Immature natural killer cell (primary cell): Measurements from ENCODE around the gene IL17RB. TPM values are rescaled to one million over a fixed set of nuclear protein-coding genes. Genes with fewer than 3 reads are reported as not detected.

ENCODE experiments used
- DNase-seq, 3 donors: peaks; one replicate each; pipeline ENCODE4 v3.0.0; 2022; ENCODE audit warnings: mixed read lengths in 1 of 3
- H3K27ac Mint-ChIP-seq, 6 donors: one replicate each; pipeline ENCODE4 v1.8.0; 2020; ENCODE audit warnings: mixed read lengths in 6 of 6, mild to moderate bottlenecking in 5 of 6, inconsistent platforms in 4 of 6, moderate library complexity in 3 of 6
- H3K27me3 Mint-ChIP-seq, 3 donors: one replicate each; pipeline ENCODE4 v1.8.0; 2020 to 2021; ENCODE audit warnings: low read depth in 3 of 3, mild to moderate bottlenecking in 3 of 3, mixed read lengths in 3 of 3, moderate library complexity in 3 of 3, inconsistent platforms in 1 of 3
- H3K36me3 Mint-ChIP-seq, 3 donors: one replicate each; pipeline ENCODE4 v1.8.0; 2020; ENCODE audit warnings: mixed read lengths in 3 of 3, inconsistent platforms in 2 of 3, mild to moderate bottlenecking in 2 of 3
- H3K4me1 Mint-ChIP-seq, 2 donors: one replicate each; pipeline ENCODE4 v1.8.0; 2020; ENCODE audit warnings: inconsistent platforms in 2 of 2, mild to moderate bottlenecking in 2 of 2, mixed read lengths in 2 of 2, moderate library complexity in 1 of 2
- H3K4me3 Mint-ChIP-seq, 5 donors: one replicate each; pipeline ENCODE4 v1.8.0; 2020; ENCODE audit warnings: mild to moderate bottlenecking in 5 of 5, mixed read lengths in 5 of 5, inconsistent platforms in 3 of 5, moderate library complexity in 3 of 5
- H3K9me3 Mint-ChIP-seq, 6 donors: one replicate each; pipeline ENCODE4 v1.8.0; 2020; ENCODE audit warnings: mild to moderate bottlenecking in 6 of 6, mixed read lengths in 6 of 6, inconsistent platforms in 4 of 6, moderate library complexity in 3 of 6
- polyA plus RNA-seq, 3 donors: library from polyadenylated mRNA; unstranded; fragments of 300-500 nt; fragmentation: Illumina TruSeq; gene quantifications; one replicate each; pipeline ENCODE4 v1.2.3, GENCODE V29; 2021

IL17RB gene
- polyA plus RNA-seq, 3 donors from 2014 or later: 0.79 to 1.2 TPM; not detected in 1

GRCh38 chr3:53806182-53807116 is 39.9 kb upstream of the IL17RB start:
- no peak for DNase-seq
- Mint-ChIP-seq H3K4me3 (no peak overlapping the region), H3K27ac (no peak overlapping the region), H3K9me3 (no peaks in the 10 kb centered on the region), H3K4me1 (no peaks in the 10 kb centered on the region), H3K36me3 (no peaks in the 10 kb centered on the region), H3K27me3 (peaks cover 0 to 4% (median 0%) of the 10 kb centered on the region in 3 donors)

- no peak for DNase-seq
- Mint-ChIP-seq H3K4me3 (no peak overlapping the region), H3K4me1 (no peaks in the 10 kb centered on the region), H3K36me3 (no peaks in the 10 kb centered on the region), H3K27ac (no peak overlapping the region), H3K9me3 (no peaks in the 10 kb centered on the region), H3K27me3 (peaks cover 0 to 4% (median 0%) of the 10 kb centered on the region in 3 donors)
Measured at GRCh38 chr3:53807117-53807810, 39.1 kb upstream of the IL17RB start.

- Mint-ChIP-seq H3K4me1 (no peaks in the 10 kb centered on the region), H3K9me3 (no peaks in the 10 kb centered on the region), H3K36me3 (no peaks in the 10 kb centered on the region), H3K27ac (no peak overlapping the region), H3K4me3 (no peak overlapping the region), H3K27me3 (peaks cover 0 to 4% (median 3%) of the 10 kb centered on the region in 3 donors)
- no peak for DNase-seq
Measured at GRCh38 chr3:53808496-53808895, 37.9 kb upstream of the IL17RB start.

- Mint-ChIP-seq H3K4me1 (no peaks in the 10 kb centered on the region), H3K27ac (no peak overlapping the region), H3K9me3 (no peaks in the 10 kb centered on the region), H3K36me3 (no peaks in the 10 kb centered on the region), H3K27me3 (peaks cover 3 to 4% (median 3%) of the 10 kb centered on the region in 3 donors), H3K4me3 (no peak overlapping the region)
- no peak for DNase-seq
Measured at GRCh38 chr3:53809267-53809666, 37.1 kb upstream of the IL17RB start.

- Mint-ChIP-seq H3K4me1 (no peaks in the 10 kb centered on the region), H3K27me3 (peaks cover 3 to 4% (median 3%) of the 10 kb centered on the region in 3 donors)
- DNase-seq: no peak
Measured at GRCh38 chr3:53809764-53810400, 36.5 kb upstream of the IL17RB start.

GRCh38 chr3:53811143-53811927 is 35.0 kb upstream of the IL17RB start:
- Mint-ChIP-seq H3K4me1 (no peaks in the 10 kb centered on the region), H3K27me3 (peaks cover 3 to 5% (median 4%) of the 10 kb centered on the region in 3 donors), H3K36me3 (no peaks in the 10 kb centered on the region), H3K4me3 (no peak overlapping the region), H3K9me3 (no peaks in the 10 kb centered on the region), H3K27ac (no peak overlapping the region)
- DNase-seq: no peak

More at GRCh38 chr3:53809764-53810400, 36.5 kb upstream of the IL17RB start:
- Mint-ChIP-seq H3K36me3 (no peaks in the 10 kb centered on the region), H3K27ac (no peak overlapping the region), H3K4me3 (no peak overlapping the region), H3K9me3 (no peaks in the 10 kb centered on the region)

GRCh38 chr3:53812434-53812833 is 33.9 kb upstream of the IL17RB start:
- no peak overlapping the region for H3K27ac Mint-ChIP-seq
- no peak overlapping the region for H3K4me3 Mint-ChIP-seq
- peaks cover 0 to 5% (median 3%) of the 10 kb centered on the region in 3 donors for H3K27me3 Mint-ChIP-seq
- no peaks in the 10 kb centered on the region for H3K4me1 Mint-ChIP-seq
- DNase-seq: no peak
- no peaks in the 10 kb centered on the region for H3K9me3 Mint-ChIP-seq
- no peaks in the 10 kb centered on the region for H3K36me3 Mint-ChIP-seq

- H3K9me3 Mint-ChIP-seq: no peaks in the 10 kb centered on the region
- DNase-seq: no peak
- peaks cover 0 to 5% (median 3%) of the 10 kb centered on the region in 3 donors for H3K27me3 Mint-ChIP-seq
- no peak overlapping the region for H3K4me3 Mint-ChIP-seq
- H3K4me1 Mint-ChIP-seq: no peaks in the 10 kb centered on the region
- no peaks in the 10 kb centered on the region for H3K36me3 Mint-ChIP-seq
- H3K27ac Mint-ChIP-seq: no peak overlapping the region
Measured at GRCh38 chr3:53813229-53813628, 33.1 kb upstream of the IL17RB start.

- DNase-seq: no peak
- Mint-ChIP-seq H3K4me1 (no peaks in the 10 kb centered on the region), H3K9me3 (no peaks in the 10 kb centered on the region), H3K36me3 (no peaks in the 10 kb centered on the region), H3K4me3 (no peak overlapping the region), H3K27me3 (peaks cover 0 to 5% (median 3%) of the 10 kb centered on the region in 3 donors), H3K27ac (no peak overlapping the region)
Measured at GRCh38 chr3:53813876-53814275, 32.5 kb upstream of the IL17RB start.

GRCh38 chr3:53815067-53815466 is 31.3 kb upstream of the IL17RB start:
- Mint-ChIP-seq H3K4me3 (no peak overlapping the region), H3K27me3 (peaks cover 2 to 5% (median 3%) of the 10 kb centered on the region in 3 donors), H3K36me3 (no peaks in the 10 kb centered on the region), H3K9me3 (no peaks in the 10 kb centered on the region), H3K27ac (no peak overlapping the region), H3K4me1 (no peaks in the 10 kb centered on the region)
- DNase-seq: no peak

GRCh38 chr3:53815651-53816050 is 30.7 kb upstream of the IL17RB start:
- Mint-ChIP-seq H3K27me3 (peaks cover 2 to 5% (median 3%) of the 10 kb centered on the region in 3 donors), H3K36me3 (no peaks in the 10 kb centered on the region), H3K9me3 (no peaks in the 10 kb centered on the region), H3K4me1 (no peaks in the 10 kb centered on the region), H3K27ac (no peak overlapping the region), H3K4me3 (no peak overlapping the region)
- no peak for DNase-seq

- no peak for DNase-seq
- H3K36me3 Mint-ChIP-seq: no peaks in the 10 kb centered on the region
- H3K4me3 Mint-ChIP-seq: no peak overlapping the region
- H3K4me1 Mint-ChIP-seq: no peaks in the 10 kb centered on the region
- H3K9me3 Mint-ChIP-seq: no peaks in the 10 kb centered on the region
- no peak overlapping the region for H3K27ac Mint-ChIP-seq
- peaks cover 2 to 5% (median 3%) of the 10 kb centered on the region in 3 donors for H3K27me3 Mint-ChIP-seq
Measured at GRCh38 chr3:53816425-53816824, 29.9 kb upstream of the IL17RB start.

GRCh38 chr3:53817211-53817610 is 29.2 kb upstream of the IL17RB start:
- Mint-ChIP-seq H3K4me1 (no peaks in the 10 kb centered on the region), H3K9me3 (no peaks in the 10 kb centered on the region), H3K27me3 (peaks cover 2 to 5% (median 3%) of the 10 kb centered on the region in 3 donors), H3K36me3 (no peaks in the 10 kb centered on the region), H3K27ac (no peak overlapping the region), H3K4me3 (no peak overlapping the region)
- DNase-seq: no peak
